ENCODE data around the gene AP4M1. TPM values are rescaled to one million over a fixed set of nuclear protein-coding genes. Genes with fewer than 3 reads are reported as not detected.

The AP4M1 gene
- total and polyA plus RNA-seq, 9 of the 15 experiments (the other 6 are each of a cell fraction or from before 2014, with no cell fraction given) = 1.3 to 30.9 (median 14.1) TPM

DNA sequence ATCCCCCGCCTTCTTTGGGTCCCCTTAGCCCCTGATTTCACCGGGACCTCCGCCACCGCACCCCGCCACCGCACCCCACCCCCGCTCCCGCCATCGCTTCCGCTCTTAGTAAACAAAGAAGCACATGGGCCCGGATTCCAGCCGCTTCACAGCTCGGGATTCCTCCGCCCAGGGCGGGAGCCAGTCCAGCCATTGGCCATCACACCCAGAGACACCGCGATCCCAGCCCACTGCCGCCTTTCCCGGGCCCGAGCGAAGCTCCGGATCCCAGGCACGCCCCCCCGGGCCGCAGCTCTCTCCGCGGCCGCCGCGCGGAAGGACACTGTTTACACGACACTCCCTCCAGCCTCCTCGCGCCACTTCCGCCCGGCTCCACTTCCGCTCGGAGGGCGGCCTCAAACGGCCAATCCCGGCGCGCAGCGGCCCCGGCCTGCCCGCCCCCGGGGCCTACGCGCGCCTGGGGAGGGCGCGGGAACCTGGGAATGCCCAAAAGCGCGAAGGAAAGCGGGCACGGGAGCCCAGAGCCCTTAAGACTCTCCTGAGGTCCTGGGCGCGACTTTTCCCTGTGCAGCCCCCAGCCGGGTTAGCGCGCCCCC, 925 bp upstream of the AP4M1 start (continued):
- TF ChIP-seq, protein P1, sequence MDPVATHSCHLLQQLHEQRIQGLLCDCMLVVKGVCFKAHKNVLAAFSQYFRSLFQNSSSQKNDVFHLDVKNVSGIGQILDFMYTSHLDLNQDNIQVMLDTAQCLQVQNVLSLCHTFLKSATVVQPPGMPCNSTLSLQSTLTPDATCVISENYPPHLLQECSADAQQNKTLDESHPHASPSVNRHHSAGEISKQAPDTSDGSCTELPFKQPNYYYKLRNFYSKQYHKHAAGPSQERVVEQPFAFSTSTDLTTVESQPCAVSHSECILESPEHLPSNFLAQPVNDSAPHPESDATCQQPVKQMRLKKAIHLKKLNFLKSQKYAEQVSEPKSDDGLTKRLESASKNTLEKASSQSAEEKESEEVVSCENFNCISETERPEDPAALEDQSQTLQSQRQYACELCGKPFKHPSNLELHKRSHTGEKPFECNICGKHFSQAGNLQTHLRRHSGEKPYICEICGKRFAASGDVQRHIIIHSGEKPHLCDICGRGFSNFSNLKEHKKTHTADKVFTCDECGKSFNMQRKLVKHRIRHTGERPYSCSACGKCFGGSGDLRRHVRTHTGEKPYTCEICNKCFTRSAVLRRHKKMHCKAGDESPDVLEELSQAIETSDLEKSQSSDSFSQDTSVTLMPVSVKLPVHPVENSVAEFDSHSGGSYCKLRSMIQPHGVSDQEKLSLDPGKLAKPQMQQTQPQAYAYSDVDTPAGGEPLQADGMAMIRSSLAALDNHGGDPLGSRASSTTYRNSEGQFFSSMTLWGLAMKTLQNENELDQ (CRISPR knock-in tag; IDR thresholded peaks at IDR 0.05; ENCODE audit: borderline replicate concordance) = no peak
- peak; percentile 85 for TF ChIP-seq CHD2 (IDR thresholded peaks at IDR 0.05; ENCODE audit: low read depth, low read length)
- TF ChIP-seq RBM17 (IDR thresholded peaks at IDR 0.05; ENCODE audit: borderline replicate concordance, low read depth, low read length) = no peak
- no peak; the same call in 1 of the 2 replicates for TF ChIP-seq SMARCE1 (IDR thresholded peaks at IDR 0.05)
- no peak for TF ChIP-seq HDAC3 (IDR thresholded peaks at IDR 0.05; ENCODE audit: borderline replicate concordance, partially characterized antibody)
- no peak for TF ChIP-seq ZNF444 (CRISPR knock-in tag; IDR thresholded peaks at IDR 0.05)
- TF ChIP-seq MYNN (IDR thresholded peaks at IDR 0.05) = no peak
- TF ChIP-seq MYNN (CRISPR knock-in tag; IDR thresholded peaks at IDR 0.05) = no peak
- TF ChIP-seq SRSF1 (IDR thresholded peaks at IDR 0.05; ENCODE audit: low read depth, low read length) = no peak
- TF ChIP-seq SNRNP70 (optimal IDR thresholded peaks at IDR 0.05; ENCODE audit: low read depth, low read length) = no peak
- TF ChIP-seq, protein P2, sequence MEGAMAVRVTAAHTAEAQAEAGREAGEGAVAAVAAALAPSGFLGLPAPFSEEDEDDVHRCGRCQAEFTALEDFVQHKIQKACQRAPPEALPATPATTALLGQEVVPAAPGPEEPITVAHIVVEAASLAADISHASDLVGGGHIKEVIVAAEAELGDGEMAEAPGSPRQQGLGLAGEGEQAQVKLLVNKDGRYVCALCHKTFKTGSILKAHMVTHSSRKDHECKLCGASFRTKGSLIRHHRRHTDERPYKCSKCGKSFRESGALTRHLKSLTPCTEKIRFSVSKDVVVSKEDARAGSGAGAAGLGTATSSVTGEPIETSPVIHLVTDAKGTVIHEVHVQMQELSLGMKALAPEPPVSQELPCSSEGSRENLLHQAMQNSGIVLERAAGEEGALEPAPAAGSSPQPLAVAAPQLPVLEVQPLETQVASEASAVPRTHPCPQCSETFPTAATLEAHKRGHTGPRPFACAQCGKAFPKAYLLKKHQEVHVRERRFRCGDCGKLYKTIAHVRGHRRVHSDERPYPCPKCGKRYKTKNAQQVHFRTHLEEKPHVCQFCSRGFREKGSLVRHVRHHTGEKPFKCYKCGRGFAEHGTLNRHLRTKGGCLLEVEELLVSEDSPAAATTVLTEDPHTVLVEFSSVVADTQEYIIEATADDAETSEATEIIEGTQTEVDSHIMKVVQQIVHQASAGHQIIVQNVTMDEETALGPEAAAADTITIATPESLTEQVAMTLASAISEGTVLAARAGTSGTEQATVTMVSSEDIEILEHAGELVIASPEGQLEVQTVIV (CRISPR knock-in tag; IDR thresholded peaks at IDR 0.05; ENCODE audit: borderline replicate concordance) = no peak
- TF ChIP-seq, protein P3, sequence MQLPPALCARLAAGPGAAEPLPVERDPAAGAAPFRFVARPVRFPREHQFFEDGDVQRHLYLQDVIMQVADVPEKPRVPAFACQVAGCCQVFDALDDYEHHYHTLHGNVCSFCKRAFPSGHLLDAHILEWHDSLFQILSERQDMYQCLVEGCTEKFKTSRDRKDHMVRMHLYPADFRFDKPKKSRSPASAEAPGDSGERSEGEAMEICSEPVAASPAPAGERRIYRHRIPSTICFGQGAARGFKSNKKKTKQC (CRISPR knock-in tag; IDR thresholded peaks at IDR 0.05) = no peak
- TF ChIP-seq, protein P4, sequence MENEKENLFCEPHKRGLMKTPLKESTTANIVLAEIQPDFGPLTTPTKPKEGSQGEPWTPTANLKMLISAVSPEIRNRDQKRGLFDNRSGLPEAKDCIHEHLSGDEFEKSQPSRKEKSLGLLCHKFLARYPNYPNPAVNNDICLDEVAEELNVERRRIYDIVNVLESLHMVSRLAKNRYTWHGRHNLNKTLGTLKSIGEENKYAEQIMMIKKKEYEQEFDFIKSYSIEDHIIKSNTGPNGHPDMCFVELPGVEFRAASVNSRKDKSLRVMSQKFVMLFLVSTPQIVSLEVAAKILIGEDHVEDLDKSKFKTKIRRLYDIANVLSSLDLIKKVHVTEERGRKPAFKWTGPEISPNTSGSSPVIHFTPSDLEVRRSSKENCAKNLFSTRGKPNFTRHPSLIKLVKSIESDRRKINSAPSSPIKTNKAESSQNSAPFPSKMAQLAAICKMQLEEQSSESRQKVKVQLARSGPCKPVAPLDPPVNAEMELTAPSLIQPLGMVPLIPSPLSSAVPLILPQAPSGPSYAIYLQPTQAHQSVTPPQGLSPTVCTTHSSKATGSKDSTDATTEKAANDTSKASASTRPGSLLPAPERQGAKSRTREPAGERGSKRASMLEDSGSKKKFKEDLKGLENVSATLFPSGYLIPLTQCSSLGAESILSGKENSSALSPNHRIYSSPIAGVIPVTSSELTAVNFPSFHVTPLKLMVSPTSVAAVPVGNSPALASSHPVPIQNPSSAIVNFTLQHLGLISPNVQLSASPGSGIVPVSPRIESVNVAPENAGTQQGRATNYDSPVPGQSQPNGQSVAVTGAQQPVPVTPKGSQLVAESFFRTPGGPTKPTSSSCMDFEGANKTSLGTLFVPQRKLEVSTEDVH (IDR thresholded peaks at IDR 0.05; ENCODE audit: low read depth, partially characterized antibody) = peak; percentile 95
- no peak for TF ChIP-seq MCM2 (IDR thresholded peaks at IDR 0.05; ENCODE audit: low read depth)
- no peak for TF ChIP-seq CHD1 (IDR thresholded peaks at IDR 0.05; ENCODE audit: low read length)
- peak; percentile 30; the same call in 1 of the 2 replicates for TF ChIP-seq TOE1 (IDR thresholded peaks at IDR 0.05; ENCODE audit: borderline replicate concordance)
- TF ChIP-seq TOE1 (CRISPR knock-in tag; IDR thresholded peaks at IDR 0.05; ENCODE audit: borderline replicate concordance, low read depth) = 0 out of 2 replicates have a peak, but pooled peaks have one; percentile 27
- TF ChIP-seq ZNF764 (CRISPR knock-in tag; IDR thresholded peaks at IDR 0.05; ENCODE audit: low read depth) = no peak
- no peak for TF ChIP-seq ZNF324 (CRISPR knock-in tag; IDR thresholded peaks at IDR 0.05)
- TF ChIP-seq GABPB1 (CRISPR knock-in tag; IDR thresholded peaks at IDR 0.05) = peak; percentile 96
- no peak for TF ChIP-seq ZNF224 (CRISPR knock-in tag; IDR thresholded peaks at IDR 0.05)
- TF ChIP-seq NCOA1 (IDR thresholded peaks at IDR 0.05; ENCODE audit: low read depth) = peak; percentile 65; the same call in 1 of the 2 replicates

All from K562 (cell line).